Fibroblast of lung (primary cell): ENCODE measurements around the gene FOXI3.

Experiments used
- CTCF ChIP-seq, 2 donors: IDR thresholded peaks in 1 of 2; conservative IDR thresholded peaks in 1 of 2; 1 replicate in 1 of 2; 2 replicates in 1 of 2; pipeline ENCODE4 v1.5.1; 2011 to 2012; ENCODE audit warnings: low read length in 2 of 2, control low read depth in 1 of 2, inconsistent platforms in 1 of 2, low read depth in 1 of 2, mild to moderate bottlenecking in 1 of 2
- EZH2 ChIP-seq: IDR thresholded peaks from 2 replicates; pipeline ENCODE4 v1.5.1; 2012; ENCODE audit warnings: low read length, control low read depth, mild to moderate bottlenecking; ENCODE audit errors: missing control alignments

GRCh38 chr2:88472811-88473210 lies 20.3 kb upstream of the FOXI3 start:
- no peak for TF ChIP-seq CTCF (conservative IDR thresholded peaks at IDR 0.05 in 1 of 2, IDR thresholded peaks at IDR 0.05 in 1 of 2; ENCODE audit: low read depth in 1 of 2, low read length in 2 of 2)
- no peak for TF ChIP-seq EZH2
